PC-9 (cell line): ENCODE results near the gene PIGP. TPM values are rescaled to one million over a fixed set of nuclear protein-coding genes. Genes with fewer than 3 reads are reported as not detected.
A peak's percentile ranks its signal among the peaks of the same experiment; 100 is the strongest.

Experiments used
- BruUV-seq: library from RNA; stranded (reverse); fragments of 400-500 nt; replicated peaks from 2 replicates; lab custom pipeline; 2021; lab: Mats Ljungman, UMichigan
- CTCF ChIA-PET: fragments of 300-600 bp; sonication (Branson Sonifier 250); formaldehyde crosslinking; loops from one replicate; lab custom pipeline; 2022; ENCODE audit warnings: antibody characterized with exemption; lab: Charles Lee
- POLR2A ChIA-PET: fragments of 300-600 bp; sonication (Branson Sonifier 250); formaldehyde crosslinking; loops from one replicate; lab custom pipeline; 2022; ENCODE audit warnings: antibody characterized with exemption; ENCODE audit not compliant: unreplicated experiment; lab: Charles Lee
- DNase-seq, 2 experiments: peaks; one replicate each; pipeline versions ENCODE4 v3.0.0 to v3.0.0-alpha.2; 2015 to 2022; ENCODE audit warnings: mixed read lengths in 1 of 2
- H2AFZ ChIP-seq: fragments of 200-600 bp; sonication (generic); 2 replicates; pipeline ENCODE4 v1.8.1; 2017; ENCODE audit warnings: antibody characterized with exemption
- H3F3A ChIP-seq: fragments of 200-600 bp; sonication (generic); 2 replicates; pipeline ENCODE4 v1.8.1; 2017; ENCODE audit warnings: antibody characterized with exemption, mild to moderate bottlenecking, low read depth; ENCODE audit not compliant: insufficient read depth
- H3K27ac ChIP-seq: fragments of 200-600 bp; sonication (generic); 2 replicates; pipeline ENCODE4 v1.6.1; 2016; ENCODE audit warnings: mixed run types
- H3K27me3 ChIP-seq: fragments of 200-600 bp; sonication (generic); 2 replicates; pipeline ENCODE4 v1.6.1; 2016; ENCODE audit warnings: low read depth, mixed run types; ENCODE audit not compliant: insufficient read depth
- H3K36me3 ChIP-seq: fragments of 200-600 bp; sonication (generic); 2 replicates; pipeline ENCODE4 v1.6.1; 2016; ENCODE audit warnings: low read depth, mixed run types
- H3K4me1 ChIP-seq: fragments of 200-600 bp; sonication (generic); replicated peaks from 2 replicates; pipeline ENCODE4 v1.6.1; 2016; ENCODE audit warnings: mixed run types; ENCODE audit not compliant: insufficient read depth
- H3K4me2 ChIP-seq: fragments of 200-600 bp; sonication (generic); 2 replicates; pipeline ENCODE4 v1.6.1; 2017; ENCODE audit warnings: mixed run types
- H3K4me3 ChIP-seq: fragments of 200-600 bp; sonication (generic); 2 replicates; pipeline ENCODE4 v1.6.1; 2016; ENCODE audit warnings: mixed run types
- H3K79me2 ChIP-seq: fragments of 200-600 bp; sonication (generic); 2 replicates; pipeline ENCODE4 v1.6.1; 2017; ENCODE audit warnings: low read depth, mixed run types
- H3K9me2 ChIP-seq: fragments of 200-600 bp; sonication (generic); 2 replicates; pipeline ENCODE4 v1.8.1; 2017; ENCODE audit warnings: mild to moderate bottlenecking; ENCODE audit not compliant: insufficient read depth
- H3K9me3 ChIP-seq: fragments of 200-600 bp; sonication (generic); 2 replicates; pipeline ENCODE4 v1.8.1; 2016; ENCODE audit warnings: low read depth; ENCODE audit not compliant: insufficient read depth
- H4K20me1 ChIP-seq: fragments of 200-600 bp; sonication (generic); 2 replicates; pipeline ENCODE4 v1.8.1; 2017; ENCODE audit not compliant: insufficient read depth
- CTCF ChIP-seq: fragments of 200-600 bp; sonication (generic); conservative IDR thresholded peaks from 2 replicates; pipeline ENCODE4 v1.6.1; 2017; ENCODE audit warnings: mixed run types, antibody characterized with exemption, mild to moderate bottlenecking, moderate library complexity
- EZH2 ChIP-seq: fragments of 200-600 bp; sonication (generic); IDR thresholded peaks from 2 replicates; pipeline ENCODE4 v1.8.0; 2017; ENCODE audit warnings: antibody characterized with exemption, low read depth
- intact Hi-C: fragments of 100-400 bp; cut with micrococcal nuclease; formaldehyde crosslinking; loops from one replicate; pipeline ENCODE4 v1.10.0; 2022; ENCODE audit not compliant: unreplicated experiment
- total RNA-seq: library from RNA; stranded (reverse); gene quantifications from 2 replicates; pipeline ENCODE4 v1.2.3, GENCODE V29; 2021

PIGP gene
- total RNA-seq, 1 experiment from 2014 or later, result 20.9 TPM

- Histone ChIP-seq H3K4me2 (no peak overlapping the region), H3K79me2 (peaks cover 86% of the 10 kb centered on the region), H3K27ac (no peak overlapping the region), H3K9me2 (no peaks in the 10 kb centered on the region), H3K36me3 (no peaks in the 10 kb centered on the region), H3K9me3 (no peaks in the 10 kb centered on the region), H3K4me1 (peaks cover 8% of the 10 kb centered on the region; the same call in 1 of the 2 replicates), H3K4me3 (no peak overlapping the region), H4K20me1 (no peaks in the 10 kb centered on the region; the same call in 1 of the 2 replicates), H3K27me3 (no peaks in the 10 kb centered on the region), H3F3A (no peaks in the 10 kb centered on the region), H2AFZ (no peak overlapping the region)
- CTCF ChIA-PET, result no interaction called here
- intact Hi-C loops, result no loop called here
- TF ChIP-seq CTCF (no peak), EZH2 (no peak)
- DNase-seq, result no peak
- no TSS peak for BruUV-seq
- POLR2A ChIA-PET, result no interaction called here
Observed at GRCh38 chr21:37077403-37077802, 4.5 kb upstream of the PIGP start.

DNA sequence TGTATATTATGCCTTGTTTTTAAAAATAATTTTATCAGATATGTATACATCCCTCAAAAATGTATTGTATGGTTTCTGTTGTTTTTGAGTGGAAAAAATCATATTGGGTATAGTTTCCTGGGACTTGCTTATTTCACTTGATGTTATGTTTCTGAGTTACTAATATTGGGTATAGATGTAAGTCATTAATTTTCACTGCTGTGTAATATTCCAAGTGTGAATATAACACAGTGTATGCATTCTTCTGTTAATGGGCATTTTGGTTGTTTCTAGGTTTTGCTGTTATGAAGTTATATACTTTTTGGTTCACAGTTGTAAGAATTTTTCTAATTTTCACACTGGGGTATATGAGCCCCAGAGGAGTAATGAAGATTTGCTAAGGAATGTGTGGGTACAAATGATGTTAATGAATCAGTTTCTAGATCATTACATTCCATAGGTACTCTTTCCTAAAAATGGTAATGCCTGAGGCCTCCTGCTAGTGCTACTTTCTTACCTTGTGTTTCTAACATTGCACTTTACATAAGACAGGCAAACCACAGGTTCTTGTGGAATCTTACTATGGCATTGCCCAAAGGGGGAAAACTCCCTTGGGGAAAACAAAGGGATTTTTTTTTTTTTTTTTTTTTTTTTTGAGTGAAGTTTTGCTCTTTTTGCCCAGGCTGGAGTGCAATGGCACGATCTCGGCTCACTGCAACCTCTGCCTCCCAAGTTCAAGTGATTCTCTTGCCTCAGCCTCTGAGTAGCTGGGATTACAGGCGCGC, 3.4 kb upstream of the PIGP start:
- Histone ChIP-seq H3K9me3 (no peaks in the 10 kb centered on the region), H4K20me1 (no peaks in the 10 kb centered on the region; the same call in 1 of the 2 replicates), H3F3A (0 out of 2 replicates have a peak, but pooled peaks cover 3% of the 10 kb centered on the region), H3K79me2 (peaks cover 84% of the 10 kb centered on the region), H3K9me2 (no peaks in the 10 kb centered on the region), H3K27me3 (no peaks in the 10 kb centered on the region), H3K4me1 (peaks cover 14% of the 10 kb centered on the region), H3K4me3 (no peak overlapping the region), H2AFZ (no peak overlapping the region), H3K36me3 (no peaks in the 10 kb centered on the region), H3K27ac (no peak overlapping the region), H3K4me2 (no peak overlapping the region)
- no peak for DNase-seq
- TF ChIP-seq CTCF (no peak), EZH2 (no peak)
- ChIA-PET POLR2A (no interaction called here), CTCF (no interaction called here)
- no TSS peak for BruUV-seq
- intact Hi-C loops, result no loop called here

GRCh38 chr21:37075214-37075770, 2.4 kb upstream of the PIGP start:
- Histone ChIP-seq H4K20me1 (no peaks in the 10 kb centered on the region; the same call in 1 of the 2 replicates), H3K27ac (no peak overlapping the region), H3K4me3 (peak overlapping the region; percentile 88; the same call in 1 of the 2 replicates), H2AFZ (no peak overlapping the region), H3K4me1 (peaks cover 17% of the 10 kb centered on the region), H3K36me3 (no peaks in the 10 kb centered on the region), H3K79me2 (peaks cover 86% of the 10 kb centered on the region), H3F3A (0 out of 2 replicates have a peak, but pooled peaks cover 3% of the 10 kb centered on the region), H3K4me2 (peak overlapping the region; percentile 97), H3K9me2 (no peaks in the 10 kb centered on the region), H3K9me3 (no peaks in the 10 kb centered on the region), H3K27me3 (no peaks in the 10 kb centered on the region)
- BruUV-seq, result no TSS peak
- POLR2A ChIA-PET, result interaction anchor here (0.6 kb wide), 1 partner anchor 158 kb away, joined by 8 read pairs; no protein-coding TSS in a partner anchor
- intact Hi-C loops, result no loop called here
- no peak for DNase-seq
- no peak for TF ChIP-seq CTCF
- TF ChIP-seq EZH2, result no peak
- CTCF ChIA-PET, result no interaction called here
